Measurements from ENCODE around the gene AWAT1.
"Not testable (repeated sequence)": the region's sequence is repeated elsewhere in the genome, so short reads cannot be mapped to it uniquely, and the experiment has no call there.

The AWAT1 gene

DNA sequence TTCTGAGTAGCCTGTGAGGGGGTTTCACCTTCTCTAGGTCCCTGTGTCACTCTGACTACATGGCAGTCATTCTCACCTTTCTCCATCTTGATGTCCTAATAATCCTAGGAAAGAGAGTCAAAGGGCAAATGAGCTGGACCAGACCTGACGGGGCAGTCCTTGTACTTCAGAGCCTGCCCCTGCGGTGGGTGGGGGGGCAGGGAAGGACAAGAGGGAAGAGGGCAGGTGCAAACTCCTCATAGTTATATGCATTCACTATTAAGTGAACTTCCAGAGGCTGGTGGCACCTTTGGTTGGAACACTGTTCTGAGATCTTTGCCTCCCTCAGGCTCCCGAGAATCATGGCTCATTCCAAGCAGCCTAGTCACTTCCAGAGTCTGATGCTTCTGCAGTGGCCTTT, at the start of gene AWAT1:
Gene AWAT1 (plus strand): TSS at position 301 of the 400 bp plus-strand sequence. CDS start 41 bp downstream, at position 342.
- DNase-seq (ENCODE audit: low spot score) = no peak

DNA sequence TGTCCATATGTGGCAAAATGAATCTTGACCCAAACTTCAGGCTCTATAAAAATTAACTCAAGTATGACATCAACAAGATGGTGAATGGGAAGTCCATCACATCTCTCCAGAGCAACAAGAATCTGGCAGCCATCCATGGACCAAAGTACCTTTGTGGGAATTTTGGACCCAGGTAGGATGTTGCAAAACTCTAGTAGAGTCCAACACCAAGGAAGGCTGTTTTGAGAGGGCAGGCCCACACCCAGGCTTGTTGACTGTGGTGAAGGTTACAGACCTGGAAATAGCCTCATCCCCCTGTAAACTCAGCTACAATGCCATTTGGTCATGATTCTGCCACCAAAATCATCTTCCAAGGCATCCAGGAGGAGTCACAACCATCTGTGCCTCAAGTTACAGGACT, 44.2 kb upstream of the AWAT1 start:
- DNase-seq (ENCODE audit: low spot score) = no peak

- DNase-seq (ENCODE audit: low spot score) = no peak
These were observed 37.3 kb upstream of the AWAT1 start for GRCh38 chrX:70196961-70197720.

GRCh38 chrX:70201732-70202131, 32.7 kb upstream of the AWAT1 start:
- no peak for DNase-seq (ENCODE audit: low spot score)

DNA sequence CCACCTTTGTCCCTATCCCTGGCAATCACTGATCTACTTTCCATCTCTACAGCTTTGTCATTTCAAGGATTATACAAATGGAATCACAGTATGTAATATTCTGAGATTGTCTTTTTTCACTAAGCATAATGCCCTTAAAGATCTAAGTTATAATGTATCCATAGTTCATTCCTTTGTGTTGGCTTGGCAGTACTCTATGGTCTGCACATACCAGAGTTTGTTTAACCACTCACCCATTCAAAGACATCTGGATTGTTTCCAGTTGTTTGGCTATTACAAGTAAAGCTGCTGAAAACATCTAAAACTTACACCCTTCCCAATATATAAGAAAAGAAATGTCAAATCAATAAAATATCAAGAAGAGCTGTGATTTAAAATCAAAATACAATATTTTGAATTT, 26.0 kb upstream of the AWAT1 start:
- DNase-seq (ENCODE audit: low spot score) = no peak

DNA sequence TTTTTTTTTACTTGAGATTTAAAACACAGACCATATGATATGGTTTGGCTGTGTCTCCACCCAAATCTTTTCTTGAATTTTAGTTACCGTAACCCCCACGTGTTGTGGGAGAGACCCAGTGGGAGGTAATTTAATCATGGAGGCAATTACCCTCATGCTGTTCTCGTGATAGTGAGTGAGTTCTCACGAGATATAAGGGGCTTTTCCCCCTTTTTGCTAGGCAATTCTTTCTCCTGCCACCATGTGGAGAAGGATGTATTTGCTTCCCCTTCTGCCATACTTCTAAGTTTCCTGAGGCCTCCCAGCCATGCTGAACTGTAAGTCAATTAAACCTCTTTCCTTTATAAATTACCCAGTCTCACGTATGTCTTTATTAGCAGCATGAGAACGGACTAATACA, 24.9 kb upstream of the AWAT1 start:
- not testable (repeated sequence) for DNase-seq (ENCODE audit: low spot score)

DNA sequence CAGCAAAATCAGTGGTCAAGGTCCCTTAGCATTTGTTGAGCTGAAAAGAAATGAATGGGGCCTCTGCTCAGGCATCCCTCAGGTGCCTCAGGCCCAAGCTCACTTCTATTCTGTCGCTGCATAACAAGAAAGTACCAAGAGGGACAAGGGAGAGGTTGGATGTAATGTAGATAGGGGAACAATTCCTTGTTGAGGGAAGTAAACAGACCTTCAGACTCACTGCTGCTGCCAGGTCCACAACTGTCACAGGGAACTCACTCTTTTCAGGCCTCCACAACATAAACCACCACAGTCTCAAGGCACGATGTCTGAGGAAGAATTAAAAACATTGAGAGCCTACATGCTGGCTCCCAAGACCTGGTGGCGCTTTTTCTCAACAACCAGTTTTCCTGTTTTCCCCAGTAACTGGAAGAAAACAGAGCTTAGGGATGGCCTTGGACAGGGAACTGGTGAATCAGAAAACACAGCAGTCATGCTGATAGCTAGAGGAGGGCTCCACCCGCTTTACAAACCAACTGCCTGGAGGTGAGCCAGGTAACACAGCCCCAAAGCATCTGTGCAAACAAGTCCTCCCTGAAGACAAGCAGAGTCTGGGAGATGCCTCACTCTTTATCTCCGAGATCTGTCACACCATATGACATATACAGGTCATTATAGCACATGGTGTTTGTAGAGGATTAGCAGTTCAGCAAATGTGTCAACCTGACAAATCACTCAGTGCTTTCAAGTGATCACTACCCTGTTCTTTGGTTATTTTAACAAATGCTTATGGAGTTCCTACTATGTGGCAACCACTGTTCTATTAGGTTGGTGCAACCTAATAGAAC, 14.3 kb upstream of the AWAT1 start:
- no peak for DNase-seq (ENCODE audit: low spot score)

DNA sequence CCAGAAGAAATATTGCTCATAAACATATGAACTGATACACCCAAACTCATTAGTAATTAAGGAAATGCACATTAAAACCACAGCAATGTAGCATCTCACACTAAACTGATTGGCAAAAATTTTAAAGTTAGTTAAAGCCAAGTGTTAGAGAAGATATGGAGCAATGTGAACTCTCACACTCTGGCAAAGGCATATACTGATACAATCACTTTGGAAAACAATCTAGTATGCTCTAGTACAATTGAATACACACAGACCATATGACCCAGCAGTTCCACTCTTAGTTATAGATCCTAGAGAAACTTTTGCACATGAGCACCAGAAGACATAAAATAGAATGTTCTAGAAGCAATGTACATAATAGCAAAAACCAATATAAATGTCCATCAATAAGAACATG, 8.4 kb upstream of the AWAT1 start:
- DNase-seq (ENCODE audit: low spot score) = no peak

- no peak for DNase-seq (ENCODE audit: low spot score)
These were observed 7.8 kb upstream of the AWAT1 start for GRCh38 chrX:70226687-70227086.

- DNase-seq (ENCODE audit: low spot score) = no peak
These were observed 2.8 kb upstream of the AWAT1 start for GRCh38 chrX:70231666-70232065.

- no peak for DNase-seq (ENCODE audit: low spot score)
These were observed 6.3 kb downstream of the AWAT1 start for GRCh38 chrX:70240751-70241150.

GRCh38 chrX:70241501-70241900, 7.0 kb downstream of the AWAT1 start:
- no peak for DNase-seq (ENCODE audit: low spot score)

DNA sequence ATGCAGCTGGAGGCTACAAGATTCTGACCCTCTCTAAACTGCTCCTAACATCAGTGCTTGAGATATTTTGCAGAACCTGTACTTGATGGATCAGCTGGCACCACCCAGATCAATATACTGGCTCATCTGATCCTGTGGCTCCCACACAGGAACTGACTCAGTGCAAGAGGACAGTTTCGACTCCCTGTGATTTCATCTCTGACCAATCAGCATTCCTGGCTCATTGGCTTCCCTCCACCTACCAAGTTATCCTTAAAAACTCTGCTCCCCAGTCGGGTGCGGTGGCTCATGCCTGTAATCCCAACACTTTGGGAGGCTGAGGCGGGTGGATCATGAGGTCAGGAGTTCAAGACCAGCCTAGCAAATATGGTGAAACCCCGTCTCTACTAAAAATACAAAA, 9.1 kb downstream of the AWAT1 start:
- DNase-seq (ENCODE audit: low spot score) = not testable (repeated sequence)

GRCh38 chrX:70244881-70245280, 10.4 kb downstream of the AWAT1 start:
- no peak for DNase-seq (ENCODE audit: low spot score)

GRCh38 chrX:70247252-70247651, 12.8 kb downstream of the AWAT1 start:
- no peak for DNase-seq (ENCODE audit: low spot score)

DNA sequence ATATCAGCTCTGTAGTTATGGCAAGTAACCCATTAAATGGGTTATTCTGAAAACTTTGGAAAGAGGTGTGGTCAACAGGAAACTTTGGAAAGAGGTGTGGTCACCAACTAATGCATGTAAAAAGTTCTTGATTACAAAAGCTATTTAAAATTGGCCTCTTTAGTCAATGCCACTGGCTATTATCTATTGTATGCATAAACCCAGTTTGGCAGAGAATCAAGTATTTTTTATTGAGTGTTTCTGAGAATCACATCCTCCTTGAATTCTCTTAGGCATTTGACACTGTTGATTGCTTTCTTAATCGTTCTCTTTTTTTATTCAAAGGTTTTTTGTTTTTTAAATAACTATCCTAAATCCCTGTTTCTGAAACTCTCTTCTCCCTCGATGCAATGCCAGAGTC, 18.0 kb downstream of the AWAT1 start:
- no peak for DNase-seq (ENCODE audit: low spot score)

GRCh38 chrX:70253377-70254062, 19.1 kb downstream of the AWAT1 start:
- DNase-seq (ENCODE audit: low spot score) = no peak

DNA sequence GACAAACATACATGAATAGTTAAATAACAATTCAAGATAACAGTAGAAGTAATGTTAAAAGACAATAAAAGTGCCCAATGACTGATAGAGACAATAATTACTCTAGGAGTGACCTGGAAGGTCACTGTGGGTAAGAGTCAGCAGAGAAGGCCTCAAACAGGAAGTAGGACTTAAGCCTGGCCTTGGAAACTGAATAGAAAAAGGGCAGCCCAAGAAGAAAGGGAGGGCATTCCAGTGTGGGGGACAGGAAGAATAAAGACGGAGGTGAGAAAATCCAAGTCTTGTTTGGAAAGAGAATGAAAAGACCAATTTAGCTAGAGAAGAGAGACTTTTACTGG, 19.6 kb downstream of the AWAT1 start:
- DNase-seq (ENCODE audit: low spot score) = no peak

DNA sequence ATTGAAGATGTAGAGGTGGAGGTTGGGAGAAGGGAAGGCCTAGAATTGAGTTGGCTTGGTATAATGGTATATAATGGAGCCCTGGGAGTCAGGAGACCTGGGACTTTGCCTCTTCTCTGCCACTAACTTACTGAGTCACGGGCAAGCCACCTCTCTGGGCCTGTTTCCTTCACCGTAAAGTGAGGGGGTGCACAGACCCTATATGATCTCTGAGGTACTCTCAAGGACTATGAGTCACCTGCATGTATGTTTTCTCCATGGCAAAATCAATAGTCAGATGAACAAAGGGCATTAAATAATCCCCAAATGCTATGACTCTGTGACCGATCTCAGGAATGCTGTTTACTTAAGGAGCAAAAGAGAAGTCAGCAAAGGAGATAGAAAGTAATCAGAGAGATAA, 20.5 kb downstream of the AWAT1 start:
- DNase-seq (ENCODE audit: low spot score) = no peak

DNA sequence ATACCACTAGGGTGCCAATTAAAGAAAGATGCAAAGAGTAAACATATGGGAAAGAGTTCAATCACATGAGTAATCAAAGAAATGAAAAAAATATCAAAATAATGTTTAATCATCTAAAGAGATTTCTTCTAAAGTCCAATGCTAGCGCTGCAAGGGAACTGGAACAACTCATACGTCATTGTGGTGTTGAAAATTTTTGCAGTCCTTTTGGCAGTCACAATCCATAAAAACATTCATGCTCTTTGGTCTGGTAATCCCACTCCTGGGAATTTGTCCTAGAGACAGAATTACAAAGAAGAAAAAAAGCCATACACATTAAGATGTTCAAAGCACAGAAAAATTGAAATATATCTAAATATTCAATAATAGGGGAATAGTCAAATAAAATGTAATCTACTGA, 21.0 kb downstream of the AWAT1 start:
- DNase-seq (ENCODE audit: low spot score) = no peak

DNA sequence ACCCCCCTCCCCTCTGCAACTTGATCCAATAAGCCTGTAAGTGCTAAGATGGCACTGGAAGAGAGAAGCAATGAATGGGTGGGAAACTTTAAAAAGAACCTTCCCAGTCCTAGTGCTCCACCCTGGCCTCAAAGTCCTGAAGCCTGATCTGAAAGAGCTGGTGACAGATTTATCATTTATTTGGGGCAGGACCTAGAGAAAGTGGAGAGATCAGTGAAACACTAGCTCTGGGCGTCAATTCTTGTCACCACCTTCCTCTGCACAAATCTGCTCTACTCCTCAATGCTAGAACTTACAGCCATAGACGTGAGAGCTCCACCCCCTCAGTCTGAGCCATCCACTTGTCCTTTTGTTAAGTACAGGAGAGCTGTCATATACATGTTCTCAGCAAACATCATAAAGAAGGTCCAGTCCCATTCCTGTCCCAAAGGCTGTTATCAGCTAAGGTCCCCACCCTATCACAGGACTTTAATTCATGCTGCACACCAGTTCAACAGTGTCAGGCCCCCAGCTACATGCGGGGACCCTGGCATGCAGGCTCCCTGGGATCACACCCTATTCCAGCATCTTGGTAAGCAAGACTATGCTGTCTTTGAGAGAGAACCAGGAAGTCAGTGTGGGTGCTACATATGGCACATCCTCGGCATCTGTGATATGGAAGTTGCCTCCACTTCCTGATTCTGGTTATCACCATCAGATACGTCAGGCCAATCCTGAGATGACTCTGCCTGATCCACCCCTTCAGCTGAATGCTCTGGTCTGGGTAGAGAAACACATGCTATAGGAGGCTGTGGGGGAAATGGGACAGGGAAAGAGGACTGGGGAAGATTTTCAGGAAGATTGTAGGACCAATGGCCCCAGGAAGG, 23.2 kb downstream of the AWAT1 start:
- no peak for DNase-seq (ENCODE audit: low spot score)

GRCh38 chrX:70260104-70260503, 25.6 kb downstream of the AWAT1 start, which contains the start of gene P2RY4:
Gene P2RY4 (minus strand): TSS chrX:70260204. CDS start chrX:70259624, 580 bp downstream.
- DNase-seq (ENCODE audit: low spot score) = no peak

Measured in left forelimb (tissue), 1 donor.